Measurements from ENCODE around the gene NFIA.

NFIA gene

GRCh38 chr1:61348025-61348665 lies 265.8 kb downstream of the NFIA start:
- no peak for DNase-seq

- no peak for DNase-seq
These were observed 270.6 kb downstream of the NFIA start for GRCh38 chr1:61352845-61353435.

GRCh38 chr1:61353797-61354406 lies 271.5 kb downstream of the NFIA start:
- no peak for DNase-seq

GRCh38 chr1:61356016-61356415 lies 273.7 kb downstream of the NFIA start:
- DNase-seq = no peak

GRCh38 chr1:61356995-61357394 lies 274.6 kb downstream of the NFIA start:
- no peak for DNase-seq

GRCh38 chr1:61357539-61357938 lies 275.2 kb downstream of the NFIA start:
- no peak for DNase-seq

GRCh38 chr1:61358770-61359455 lies 276.6 kb downstream of the NFIA start:
- DNase-seq = no peak

- DNase-seq = no peak
These were observed 279.6 kb downstream of the NFIA start for GRCh38 chr1:61361931-61362330.

GRCh38 chr1:61362351-61362750 lies 280.0 kb downstream of the NFIA start:
- no peak for DNase-seq

GRCh38 chr1:61368366-61368765 lies 286.0 kb downstream of the NFIA start:
- no peak for DNase-seq

GRCh38 chr1:61368876-61369275 lies 286.5 kb downstream of the NFIA start:
- DNase-seq = no peak

- DNase-seq = no peak
These were observed 288.0 kb downstream of the NFIA start for GRCh38 chr1:61370177-61370912.

- DNase-seq = no peak
These were observed 288.5 kb downstream of the NFIA start for GRCh38 chr1:61370913-61371279.

GRCh38 chr1:61372944-61373343 lies 290.6 kb downstream of the NFIA start:
- DNase-seq = no peak

- no peak for DNase-seq
These were observed 291.8 kb downstream of the NFIA start for GRCh38 chr1:61374156-61374555.

- no peak for DNase-seq
These were observed 292.9 kb downstream of the NFIA start for GRCh38 chr1:61375082-61375880.

- no peak for DNase-seq
These were observed 293.8 kb downstream of the NFIA start for GRCh38 chr1:61376151-61376550.

GRCh38 chr1:61377242-61377958 lies 295.0 kb downstream of the NFIA start:
- no peak for DNase-seq

- no peak for DNase-seq
These were observed 296.3 kb downstream of the NFIA start for GRCh38 chr1:61378494-61379180.

- DNase-seq = no peak
These were observed 297.3 kb downstream of the NFIA start for GRCh38 chr1:61379693-61380092.

GRCh38 chr1:61380561-61380960 lies 298.2 kb downstream of the NFIA start:
- no peak for DNase-seq

All from activated CD8-positive, alpha-beta memory T cell treated with anti-CD3 and anti-CD28 coated beads, Interleukin-2, amount 50 U/mL, for 4 hours (primary cell).